Stimulated activated CD4-positive, alpha-beta T cell treated with anti-CD3 and anti-CD28 coated beads, Interleukin-12 subunit alpha, Interleukin-12 subunit beta, amount 100 ng/mL, for 4 hours (primary cell): ENCODE results near the gene ADORA1.

Experiments
- DNase-seq: peaks from one replicate; pipeline ENCODE4 v3.0.0-alpha.2; 2020

ADORA1 gene

GRCh38 chr1:203095061-203095690 is 32.4 kb upstream of the ADORA1 start:
- no peak for DNase-seq

GRCh38 chr1:203096566-203096965 is 31.0 kb upstream of the ADORA1 start:
- DNase-seq, result no peak

- DNase-seq, result no peak
Measured at GRCh38 chr1:203097001-203097400, 30.5 kb upstream of the ADORA1 start.

DNA sequence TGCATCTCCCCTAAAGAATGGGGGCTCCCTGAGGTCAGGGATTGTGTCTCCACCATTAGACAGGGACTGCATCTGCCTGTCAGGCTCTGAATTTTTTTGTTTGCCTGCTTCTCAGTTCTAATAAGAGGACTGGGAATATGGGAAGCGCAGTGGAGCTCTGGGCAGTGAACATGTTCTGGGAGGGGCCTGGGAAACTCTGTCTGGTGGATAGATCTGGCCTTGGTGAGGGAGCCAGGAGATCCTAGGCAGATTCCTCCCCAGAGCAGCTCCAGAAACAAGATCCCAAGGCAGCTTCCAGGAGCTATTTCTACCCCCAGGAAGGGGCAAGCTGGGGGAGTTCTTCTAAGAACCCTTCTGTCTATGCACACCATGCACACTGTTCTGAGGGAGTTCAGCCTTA is 29.1 kb upstream of the ADORA1 start:
- no peak for DNase-seq

DNA sequence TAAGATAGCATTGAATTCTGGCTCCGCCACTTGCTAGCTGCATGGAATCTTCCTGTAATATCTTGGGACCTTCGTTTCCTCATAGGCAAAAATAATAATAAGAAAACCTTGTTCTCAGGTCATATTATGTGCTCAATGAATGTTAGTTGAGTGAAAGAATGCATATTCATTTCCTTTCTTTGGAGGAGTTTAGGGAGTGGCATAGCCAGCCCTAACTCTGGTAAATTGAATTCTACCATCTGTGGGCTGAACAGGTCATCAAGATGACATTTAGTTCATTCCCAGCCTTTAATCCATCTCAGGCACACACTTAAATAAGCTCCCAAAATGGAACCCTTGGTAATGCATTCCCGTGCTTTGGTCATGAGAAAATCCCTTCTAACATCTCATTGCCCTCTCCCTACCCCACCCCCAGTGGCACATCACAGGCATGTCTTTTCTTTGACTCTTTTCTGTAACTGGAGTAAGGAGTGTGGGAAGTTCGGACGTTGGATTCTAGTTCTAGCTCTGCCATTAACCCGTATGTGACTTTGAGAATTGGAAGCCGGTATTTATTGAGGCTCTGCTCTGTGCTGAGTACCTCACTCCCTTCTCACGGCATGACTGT is 28.5 kb upstream of the ADORA1 start:
- DNase-seq, result no peak

DNA sequence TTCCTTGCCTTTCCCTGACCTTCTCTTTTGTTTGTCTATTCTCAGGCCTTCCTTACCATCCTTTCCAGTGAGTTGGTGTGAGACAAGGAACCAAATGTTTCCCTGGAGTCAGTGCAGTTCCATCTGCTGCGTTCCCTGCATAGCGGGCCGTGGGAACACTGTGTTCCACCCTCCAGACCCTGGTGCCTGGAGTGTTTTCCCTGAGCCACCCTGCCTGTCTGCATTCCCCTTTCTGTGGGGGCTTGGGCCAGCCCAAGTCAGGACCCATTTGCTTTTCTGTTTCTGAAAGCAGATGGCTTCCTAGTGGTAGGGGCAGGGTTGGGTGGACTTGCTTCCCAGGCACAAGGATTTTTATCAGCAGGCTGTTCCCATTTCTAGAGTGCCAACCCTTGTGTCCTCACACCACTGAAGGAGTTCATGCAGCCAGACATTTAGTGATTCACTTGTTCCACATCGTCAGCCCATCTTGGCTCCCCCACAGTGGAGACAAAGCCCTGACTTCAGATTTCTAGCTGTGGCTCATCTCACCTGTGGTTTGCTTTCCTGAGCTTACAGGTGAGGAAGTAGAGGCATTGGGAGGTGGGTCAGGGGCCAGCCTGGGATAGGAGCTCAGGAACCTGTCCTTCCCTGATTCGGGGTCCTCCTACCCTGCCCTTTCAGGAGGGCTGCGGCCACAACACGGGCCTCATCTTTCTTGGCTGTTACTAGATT is 27.6 kb upstream of the ADORA1 start:
- no peak for DNase-seq

DNA sequence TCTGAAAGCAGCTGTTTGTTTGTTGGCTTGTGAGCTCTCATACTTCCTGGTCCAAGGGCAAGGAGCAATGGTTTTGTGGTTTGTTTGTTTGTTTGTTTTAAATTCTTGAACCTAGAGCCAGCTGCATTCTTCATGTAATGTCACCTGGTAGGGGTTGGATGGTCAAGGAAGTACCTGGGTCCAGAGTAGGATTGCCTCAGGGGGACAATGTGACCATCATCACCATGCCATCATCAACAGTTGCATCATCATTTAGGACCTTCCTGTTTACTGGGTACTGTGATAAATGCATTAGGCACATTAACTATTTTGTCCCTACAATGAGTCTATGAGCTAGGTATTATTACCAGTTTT is 27.0 kb upstream of the ADORA1 start:
- DNase-seq, result no peak

DNA sequence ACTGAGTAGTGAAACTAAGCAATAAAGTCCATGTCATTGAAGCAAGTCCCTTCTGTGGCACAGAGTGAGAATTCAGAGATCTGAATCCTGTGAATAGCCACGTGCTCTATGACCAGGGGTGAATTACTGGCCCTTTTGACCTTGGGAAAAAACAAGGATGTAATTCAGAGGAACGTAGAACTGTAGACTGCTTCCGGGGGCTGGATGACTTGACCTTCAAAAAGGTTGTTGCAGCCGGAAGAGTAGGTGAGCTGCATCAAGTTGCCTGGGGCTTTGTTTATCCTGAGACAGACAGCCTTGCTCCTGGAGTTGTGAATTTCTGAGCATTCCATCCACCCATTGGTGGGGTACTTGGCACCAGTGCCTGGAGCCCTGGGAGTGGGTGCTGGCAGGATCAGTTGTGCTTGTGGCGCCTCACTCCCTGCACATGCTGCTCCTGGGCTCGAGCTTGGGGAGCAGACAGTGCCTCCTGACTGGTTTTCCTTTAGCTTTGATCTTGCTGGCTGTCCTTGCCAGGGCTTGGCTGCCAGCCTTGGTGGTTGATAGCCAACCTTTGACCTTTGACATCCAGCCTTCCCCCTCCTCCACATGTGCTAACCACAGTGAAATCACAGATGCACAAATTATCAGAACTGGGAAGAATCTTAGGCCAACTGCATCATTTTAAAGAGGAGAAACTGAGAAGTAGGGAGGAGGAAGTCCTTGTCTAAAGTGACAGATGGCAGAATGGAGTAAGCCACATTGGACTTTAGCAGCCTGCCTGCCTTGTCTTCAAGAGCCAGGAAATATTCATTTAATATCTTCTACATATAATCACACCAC is 25.5 kb upstream of the ADORA1 start:
- DNase-seq, result no peak

DNA sequence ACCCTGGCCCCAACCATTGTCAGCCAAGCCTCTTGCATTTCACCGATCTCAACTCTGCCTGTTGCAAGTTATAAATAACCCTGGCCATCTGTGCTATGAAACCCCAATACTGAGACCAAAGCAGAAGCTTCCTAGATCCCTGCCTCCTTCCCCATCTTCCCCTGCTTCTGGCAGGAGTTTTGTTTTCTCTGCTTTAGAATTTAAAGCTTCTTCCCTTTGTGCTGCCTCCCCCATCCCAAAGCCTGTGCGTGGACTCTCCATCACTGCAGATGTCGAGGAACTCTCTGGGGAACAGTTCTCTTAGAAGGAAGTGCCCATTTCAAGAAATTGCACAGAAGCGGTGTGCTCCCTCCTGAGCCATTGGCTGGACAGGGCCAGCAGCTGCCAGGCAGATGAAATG is 24.3 kb upstream of the ADORA1 start:
- no peak for DNase-seq

- DNase-seq, result no peak
Measured at GRCh38 chr1:203103829-203104495, 23.6 kb upstream of the ADORA1 start.

- no peak for DNase-seq
Measured at GRCh38 chr1:203104789-203105390, 22.6 kb upstream of the ADORA1 start.

- DNase-seq, result no peak
Measured at GRCh38 chr1:203112475-203112874, 15.1 kb upstream of the ADORA1 start.

GRCh38 chr1:203113308-203113707 is 14.2 kb upstream of the ADORA1 start:
- DNase-seq, result no peak

DNA sequence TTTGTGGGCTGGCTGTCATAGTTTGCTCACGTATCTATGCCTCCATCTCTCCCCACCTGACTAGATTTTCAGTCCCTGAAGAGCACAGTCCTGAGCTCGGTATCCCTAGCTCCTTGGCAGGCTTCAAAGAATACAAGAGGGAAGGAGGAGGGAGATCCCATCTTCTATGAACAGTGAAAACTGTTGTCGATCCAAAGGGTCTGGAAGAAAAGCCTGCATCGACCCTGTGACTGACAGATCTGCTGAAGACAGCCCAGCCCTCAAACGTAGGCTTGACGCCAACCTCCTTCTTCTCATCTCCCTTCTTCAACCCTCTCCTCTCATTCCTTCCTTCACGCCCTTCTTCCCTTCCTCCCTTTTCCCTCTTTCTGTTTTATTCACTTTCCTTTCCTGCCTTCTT is 13.3 kb upstream of the ADORA1 start:
- no peak for DNase-seq

- no peak for DNase-seq
Measured at GRCh38 chr1:203116091-203116820, 11.3 kb upstream of the ADORA1 start.

- DNase-seq, result no peak
Measured at GRCh38 chr1:203117611-203118575, 9.6 kb upstream of the ADORA1 start.

- DNase-seq, result no peak
Measured at GRCh38 chr1:203120325-203121153, 7.0 kb upstream of the ADORA1 start.

DNA sequence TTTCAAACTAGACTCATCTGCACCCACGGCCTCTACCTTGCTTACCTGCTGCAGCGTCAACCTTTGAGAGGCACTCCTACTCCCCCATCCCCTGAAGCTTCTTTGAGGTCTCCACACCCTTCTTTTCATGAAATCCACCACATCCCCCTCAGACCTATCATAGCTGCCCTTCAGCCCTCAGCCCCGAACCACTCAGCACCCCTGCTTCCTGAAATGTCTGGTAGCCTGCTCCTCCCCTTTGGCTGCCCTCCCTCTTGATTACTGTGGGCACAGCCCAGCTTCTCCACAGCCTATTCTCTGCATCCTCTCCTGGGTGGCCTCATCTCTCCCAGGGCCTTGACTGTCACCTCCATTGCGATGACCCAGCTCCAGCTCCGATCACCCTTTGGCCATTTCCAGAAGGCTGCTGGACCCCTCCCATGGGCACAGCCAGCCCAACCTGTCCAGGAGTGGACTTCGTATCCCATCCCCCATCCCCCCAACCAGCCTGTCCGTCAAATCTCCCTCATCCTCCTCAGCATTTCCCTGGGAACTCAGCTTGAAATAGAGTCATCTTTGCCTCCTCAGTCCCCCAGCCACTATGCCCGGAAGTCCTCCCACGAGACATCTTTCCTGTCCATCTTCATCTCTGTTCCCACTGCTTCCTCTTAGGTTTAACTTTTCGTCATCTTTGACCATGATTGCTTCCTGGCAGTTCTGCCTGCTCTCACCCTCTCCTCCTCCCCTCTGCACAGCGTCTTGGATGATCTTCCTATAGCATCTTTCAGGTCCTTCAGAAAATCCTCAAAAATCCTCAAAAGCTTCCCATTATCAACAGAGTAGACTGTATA is 6.1 kb upstream of the ADORA1 start:
- no peak for DNase-seq

- no peak for DNase-seq
Measured at GRCh38 chr1:203122159-203122558, 5.4 kb upstream of the ADORA1 start.
